Activated CD8-positive, alpha-beta memory T cell treated with anti-CD3 and anti-CD28 coated beads, Interleukin-2, amount 50 U/mL, for 48 hours (primary cell): ENCODE measurements around the gene CRAT.

ENCODE experiments used
- DNase-seq: peaks from one replicate; pipeline ENCODE4 v3.0.0-alpha.2; 2020

Gene CRAT

DNA sequence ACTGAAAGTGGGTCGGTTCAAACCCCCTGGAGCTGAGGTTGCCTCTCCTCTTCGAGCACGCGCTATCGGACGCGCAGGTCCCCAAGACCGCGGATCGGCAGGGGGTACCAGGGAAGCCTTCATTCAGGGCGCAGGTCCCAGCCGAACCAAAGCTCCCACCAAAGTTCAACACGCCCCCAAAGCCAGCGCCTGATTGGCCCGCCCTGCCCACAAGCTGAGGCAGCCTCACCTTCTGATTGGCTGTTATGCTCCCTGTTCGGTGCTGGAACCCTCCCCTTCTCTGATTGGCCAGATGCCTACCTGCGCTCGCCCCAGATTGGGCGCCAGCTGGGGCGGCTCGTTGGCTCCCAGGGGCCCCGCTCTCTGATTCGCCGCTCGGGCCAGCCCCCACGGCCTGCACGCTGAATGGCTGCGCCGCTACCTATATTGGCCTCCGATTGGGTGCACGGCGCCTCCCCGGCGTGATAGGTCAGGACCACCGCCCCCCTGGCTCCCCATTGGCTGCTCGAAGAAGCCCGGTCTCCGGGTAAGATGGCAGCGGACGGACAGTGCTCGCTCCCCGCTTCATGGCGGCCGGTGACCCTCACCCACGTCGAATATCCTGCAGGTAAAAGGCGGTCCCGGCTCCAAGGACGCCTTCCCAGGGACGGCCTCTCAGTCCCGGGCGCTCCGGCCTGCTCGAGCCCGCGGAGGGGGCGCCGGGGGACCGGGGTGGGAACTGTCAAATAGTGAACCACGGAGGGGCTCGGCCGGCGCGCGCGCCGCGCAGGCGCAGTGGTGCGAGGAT lies 29.8 kb downstream of the CRAT start, which contains the start of gene DOLPP1:
Gene DOLPP1 (plus strand): TSS at position 511 of the 787 bp plus-strand sequence. CDS start 21 bp downstream, at position 532.
- peak; percentile 99 for DNase-seq

DNA sequence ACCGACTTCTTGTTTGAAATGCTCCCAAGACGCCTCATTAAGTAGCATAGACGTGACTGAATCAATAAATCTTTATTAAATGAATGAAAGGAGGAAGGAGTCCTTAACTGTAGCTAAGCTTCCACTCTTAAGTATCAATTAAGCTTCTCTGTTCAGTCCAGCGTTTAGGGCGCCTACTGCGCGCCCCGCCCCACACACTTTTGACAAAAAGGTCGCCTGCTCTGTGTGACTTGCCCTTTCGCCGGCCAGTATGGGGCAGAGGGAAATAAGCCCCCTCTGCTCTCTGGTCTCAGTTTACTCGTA lies 30.3 kb downstream of the CRAT start:
- no peak for DNase-seq

GRCh38 chr9:129079829-129080228 lies 30.8 kb downstream of the CRAT start:
- DNase-seq: no peak

DNA sequence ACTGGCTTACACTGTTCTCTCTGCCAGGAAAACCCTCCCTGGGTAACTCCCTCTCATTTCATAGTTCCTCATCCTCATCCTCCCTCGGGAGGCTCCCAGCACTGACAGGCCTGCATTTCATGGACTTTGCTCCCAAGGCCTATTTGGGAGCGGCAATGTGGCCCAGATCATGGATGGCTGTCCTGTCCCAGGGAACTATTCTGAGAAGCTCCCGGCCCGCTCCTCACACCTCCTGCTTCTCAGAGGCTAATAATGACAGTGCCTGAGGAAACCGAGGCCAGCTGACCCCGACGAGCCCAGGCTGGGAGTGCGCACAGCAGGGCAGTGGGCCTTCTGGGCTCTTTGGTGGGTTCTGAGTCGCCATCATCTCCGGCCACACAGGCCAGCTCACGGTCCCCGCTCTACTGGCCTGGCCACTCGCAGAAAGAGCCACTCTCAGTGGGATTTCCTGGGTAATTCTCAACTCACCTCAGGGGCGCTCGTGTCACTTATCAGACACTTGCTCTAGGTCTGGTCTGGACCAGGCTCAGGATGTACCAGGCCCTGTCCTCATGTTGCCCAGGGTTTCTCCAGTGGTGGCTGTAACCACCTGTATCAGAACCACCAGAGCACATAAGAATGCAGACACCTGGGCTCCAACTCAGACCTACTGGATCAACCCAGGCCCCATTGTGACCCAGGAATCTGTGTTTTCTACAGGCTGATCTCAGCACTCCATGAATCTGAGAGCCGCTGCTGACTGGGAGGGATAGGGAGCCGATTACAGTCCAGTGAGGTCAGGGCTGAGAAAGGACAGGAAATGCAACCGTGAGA lies 31.7 kb downstream of the CRAT start:
- no peak for DNase-seq

GRCh38 chr9:129077236-129077635 lies 33.4 kb downstream of the CRAT start:
- no peak for DNase-seq

DNA sequence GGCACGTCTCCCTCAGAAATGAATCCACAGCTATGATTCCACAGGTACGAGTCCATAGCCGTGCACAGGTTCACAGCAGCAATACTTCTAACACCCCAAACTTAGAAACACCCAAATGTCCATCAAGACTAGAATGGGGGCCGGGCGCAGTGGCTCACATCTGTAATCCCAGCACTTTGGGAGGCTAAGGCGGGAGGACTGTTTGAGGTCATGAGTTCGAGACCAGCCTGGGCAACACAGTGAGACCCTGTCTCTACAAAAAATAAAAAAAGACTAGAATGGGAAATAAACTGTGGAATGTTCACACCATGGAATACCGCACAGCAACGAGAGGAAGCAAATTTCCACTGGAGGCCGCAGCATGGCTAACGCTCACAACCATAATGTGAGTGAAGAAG lies 34.0 kb downstream of the CRAT start:
- no peak for DNase-seq

- DNase-seq: no peak
Measured at GRCh38 chr9:129075996-129076639, 34.5 kb downstream of the CRAT start.

DNA sequence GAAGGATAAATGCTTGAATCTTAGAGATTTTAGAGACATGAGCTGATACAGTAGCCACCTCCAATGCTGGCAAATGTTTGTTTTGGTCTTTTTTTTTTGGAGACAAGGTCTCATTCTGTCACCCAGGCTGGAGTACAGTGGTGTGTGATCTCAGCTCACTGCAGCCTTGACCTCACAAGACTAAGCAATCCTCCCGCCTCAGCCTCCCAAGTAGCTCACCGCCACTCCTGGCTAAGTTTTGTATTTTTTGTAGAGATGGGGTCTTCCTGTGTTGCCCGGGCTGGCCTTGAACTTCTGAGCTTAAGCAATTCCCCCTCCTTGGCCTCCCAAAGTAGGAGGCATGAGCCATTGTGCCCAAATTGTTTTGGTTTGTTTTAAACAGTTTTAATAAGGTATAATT lies 36.5 kb downstream of the CRAT start:
- no peak for DNase-seq

DNA sequence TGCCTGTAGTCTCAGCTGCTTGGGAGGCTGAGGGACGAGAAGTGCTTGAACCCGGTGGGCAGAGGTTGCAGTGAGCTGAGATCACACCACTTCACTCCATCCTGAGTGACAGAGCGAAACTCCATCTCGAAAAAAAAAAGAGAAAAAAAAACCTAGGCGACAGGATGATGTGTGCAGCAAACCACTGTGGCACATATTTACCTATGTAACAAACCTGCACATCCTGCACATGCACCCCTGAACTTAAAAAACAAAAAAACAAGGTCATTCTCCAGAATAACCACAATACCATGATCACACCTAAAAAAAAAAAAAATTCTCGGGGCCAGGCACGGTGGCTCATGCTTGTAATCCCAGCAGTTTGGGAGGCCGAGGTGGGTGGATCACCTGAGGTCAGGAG lies 37.2 kb downstream of the CRAT start:
- no peak for DNase-seq

- no peak for DNase-seq
Measured at GRCh38 chr9:129072171-129072570, 38.4 kb downstream of the CRAT start.

GRCh38 chr9:129071526-129072126 lies 39.0 kb downstream of the CRAT start:
- no peak for DNase-seq

- no peak for DNase-seq
Measured at GRCh38 chr9:129070696-129071525, 39.7 kb downstream of the CRAT start.

DNA sequence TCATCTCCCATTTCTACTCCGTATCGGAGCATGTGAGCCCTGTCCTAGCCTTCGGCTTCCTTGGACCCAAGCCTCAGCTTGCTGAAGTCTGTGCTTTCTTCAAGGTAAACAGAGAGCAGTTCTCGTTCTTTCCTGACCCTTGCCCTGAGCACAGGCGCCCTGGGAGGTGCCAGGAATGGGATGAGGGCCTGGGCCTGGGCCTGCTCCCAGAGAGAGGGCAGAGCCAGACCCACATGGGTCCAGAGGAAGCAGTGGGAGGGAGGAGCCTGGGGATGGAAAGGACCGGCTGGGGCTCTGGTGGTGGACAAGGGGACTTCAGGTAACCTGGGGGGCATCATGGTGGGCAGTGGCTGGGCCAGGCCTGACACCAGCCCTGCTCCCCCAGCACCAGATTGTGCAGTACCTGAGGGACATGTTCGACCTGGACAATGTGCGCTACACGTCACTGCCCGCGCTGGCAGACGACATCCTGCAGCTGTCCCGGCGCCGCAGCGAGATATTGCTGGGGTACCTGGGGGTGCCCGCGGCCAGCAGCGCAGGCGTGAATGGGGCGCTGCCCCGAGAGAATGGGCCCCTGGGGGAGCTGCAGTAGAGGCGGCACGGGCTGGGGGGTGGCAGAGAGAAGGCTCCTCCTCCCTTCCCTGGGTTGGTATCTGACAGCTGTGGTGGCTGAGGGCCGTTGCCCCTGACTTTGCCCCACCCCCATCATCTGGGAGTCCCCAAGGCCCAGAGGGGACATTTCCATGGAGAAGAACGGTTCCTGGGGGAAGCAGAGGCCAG lies 40.5 kb downstream of the CRAT start:
- DNase-seq: no peak

GRCh38 chr9:129068990-129069861 lies 41.4 kb downstream of the CRAT start:
- peak; percentile 78 for DNase-seq

DNA sequence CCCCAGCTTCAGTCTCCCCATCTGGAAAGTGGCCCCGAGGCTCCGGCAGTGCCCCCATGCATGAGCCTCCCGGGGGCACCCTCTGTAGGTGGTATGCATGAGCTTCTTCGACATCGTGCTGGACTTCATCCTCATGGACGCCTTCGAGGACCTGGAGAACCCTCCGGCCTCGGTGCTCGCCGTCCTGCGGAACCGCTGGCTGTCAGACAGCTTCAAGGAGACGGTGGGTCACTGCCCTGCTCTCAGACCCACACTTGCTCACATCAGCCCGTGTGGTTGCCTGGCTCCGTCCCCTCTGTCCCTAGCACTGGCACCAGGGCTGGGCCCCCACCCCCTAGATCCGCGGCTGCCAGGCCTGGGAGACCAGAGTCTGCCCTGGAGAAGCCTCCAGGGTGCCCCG lies 42.5 kb downstream of the CRAT start:
- DNase-seq: no peak

DNA sequence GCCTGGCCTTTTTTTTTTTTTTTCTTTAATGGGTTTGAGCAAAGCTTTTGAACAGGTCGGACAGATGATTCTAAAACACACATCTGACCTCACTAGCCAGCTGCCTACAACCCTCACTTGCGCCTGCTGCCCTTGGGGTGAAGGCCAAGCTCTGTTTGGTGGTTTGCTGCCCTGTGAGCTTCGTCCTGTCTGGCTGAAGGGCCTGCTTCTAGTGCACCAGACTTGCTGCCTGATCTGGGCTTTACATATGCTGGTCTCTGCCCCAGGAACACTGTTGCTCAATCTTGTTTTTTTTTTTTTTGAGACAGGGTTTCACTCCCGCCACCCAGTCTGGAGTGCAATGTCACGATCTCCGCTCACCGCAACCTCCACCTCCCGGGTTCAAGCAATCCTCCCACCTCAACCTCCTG lies 46.1 kb downstream of the CRAT start:
- DNase-seq: no peak

GRCh38 chr9:129063061-129063460 lies 47.5 kb downstream of the CRAT start:
- DNase-seq: no peak

GRCh38 chr9:129060991-129061390 lies 49.6 kb downstream of the CRAT start:
- no peak for DNase-seq

DNA sequence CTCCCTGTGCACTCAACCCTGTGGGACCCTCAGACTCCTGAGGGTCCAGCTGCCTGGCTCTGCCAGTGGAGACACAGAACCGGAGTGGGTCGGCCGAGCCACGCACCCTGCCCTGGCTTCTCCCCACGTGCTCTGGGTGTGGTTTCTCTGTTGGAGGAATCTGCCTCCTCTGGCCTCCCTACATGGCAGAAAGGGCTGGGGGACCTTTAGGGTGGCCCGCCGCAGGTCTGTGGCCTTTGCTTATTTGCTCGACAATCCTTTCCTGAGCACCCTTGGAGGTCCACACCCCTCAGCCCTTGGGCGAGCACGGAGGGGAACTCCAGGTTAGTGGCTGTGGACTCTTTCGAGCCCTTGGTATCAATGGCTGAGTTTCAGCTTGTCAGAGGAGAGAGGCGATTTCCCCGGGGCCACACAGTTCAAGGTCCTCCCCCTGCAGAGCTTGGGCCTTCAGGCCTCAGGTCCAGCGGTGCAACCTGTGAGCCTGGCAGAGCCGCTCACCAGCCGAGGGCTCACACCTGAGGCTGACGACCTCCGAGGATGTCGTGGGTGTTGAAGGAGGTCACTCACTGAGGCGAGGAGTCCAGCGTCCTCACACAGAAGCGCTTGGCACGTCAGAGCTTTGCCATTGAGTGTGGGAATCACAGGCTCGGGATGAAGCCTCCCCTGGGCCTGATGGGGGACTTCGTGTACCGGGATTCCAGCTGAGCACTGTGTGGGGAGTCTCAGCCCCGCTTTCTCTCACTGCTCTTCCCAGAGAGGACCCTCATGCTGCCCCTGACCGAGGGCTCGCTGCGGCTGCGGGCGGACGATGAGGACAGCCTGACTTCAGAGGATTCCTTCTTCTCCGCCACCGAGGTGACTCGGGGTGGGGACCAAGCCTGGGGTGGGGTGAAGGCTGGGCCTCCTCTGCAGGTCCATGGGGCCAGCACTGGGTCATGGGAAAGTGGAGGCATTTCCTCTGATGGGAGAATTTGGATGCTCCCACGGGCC lies 50.5 kb downstream of the CRAT start:
- DNase-seq: no peak
